KOPT-K1 (cell line): ENCODE measurements around the gene SOCS6.

Experiments
- H3K27ac ChIP-seq: fragments of 200-600 bp; sonication (generic); 2 replicates; pipeline ENCODE4 v1.5.1; 2016; ENCODE audit warnings: antibody characterized with exemption, mild to moderate bottlenecking, low read depth, low read length; ENCODE audit not compliant: poor library complexity, severe bottlenecking
- H3K36me3 ChIP-seq: fragments of 200-600 bp; sonication (generic); 2 replicates; pipeline ENCODE4 v1.5.1; 2017; ENCODE audit warnings: antibody characterized with exemption, mild to moderate bottlenecking, low read length, moderate library complexity; ENCODE audit not compliant: insufficient read depth
- H3K9me3 ChIP-seq: fragments of 200-600 bp; sonication (generic); 2 replicates; pipeline ENCODE4 v1.5.1; 2017; ENCODE audit warnings: antibody characterized with exemption, low read length, mild to moderate bottlenecking; ENCODE audit not compliant: insufficient read depth, poor library complexity, severe bottlenecking

Gene SOCS6

GRCh38 chr18:70276416-70277191 lies 12.2 kb upstream of the SOCS6 start:
- Histone ChIP-seq H3K9me3 (peaks cover 12% of the 10 kb centered on the region), H3K27ac (no peak overlapping the region), H3K36me3 (no peaks in the 10 kb centered on the region)

- Histone ChIP-seq H3K27ac (no peak overlapping the region), H3K36me3 (no peaks in the 10 kb centered on the region), H3K9me3 (no peaks in the 10 kb centered on the region)
Measured at GRCh38 chr18:70279470-70279869, 9.4 kb upstream of the SOCS6 start.

- H3K9me3 ChIP-seq, result no peaks in the 10 kb centered on the region
- H3K27ac ChIP-seq, result no peak overlapping the region
- H3K36me3 ChIP-seq, result no peaks in the 10 kb centered on the region
Measured at GRCh38 chr18:70280007-70280925, 8.6 kb upstream of the SOCS6 start.

GRCh38 chr18:70284976-70285620 lies 3.7 kb upstream of the SOCS6 start:
- no peak overlapping the region for H3K27ac ChIP-seq
- no peaks in the 10 kb centered on the region for H3K36me3 ChIP-seq
- H3K9me3 ChIP-seq, result no peaks in the 10 kb centered on the region

- Histone ChIP-seq H3K36me3 (no peaks in the 10 kb centered on the region), H3K27ac (no peak overlapping the region), H3K9me3 (no peaks in the 10 kb centered on the region)
Measured at GRCh38 chr18:70287731-70288130, 1.1 kb upstream of the SOCS6 start.

- no peaks in the 10 kb centered on the region for H3K36me3 ChIP-seq
- no peak overlapping the region for H3K27ac ChIP-seq
- no peaks in the 10 kb centered on the region for H3K9me3 ChIP-seq
Measured at GRCh38 chr18:70288171-70288850, 534 bp upstream of the SOCS6 start.

- peak overlapping the region; percentile 43 for H3K27ac ChIP-seq
- no peaks in the 10 kb centered on the region for H3K9me3 ChIP-seq
- H3K36me3 ChIP-seq, result no peaks in the 10 kb centered on the region
Measured at GRCh38 chr18:70289351-70290312, 787 bp downstream of the SOCS6 start.

GRCh38 chr18:70290482-70291294 lies 1.8 kb downstream of the SOCS6 start:
- H3K36me3 ChIP-seq, result no peaks in the 10 kb centered on the region
- no peak overlapping the region for H3K27ac ChIP-seq
- no peaks in the 10 kb centered on the region for H3K9me3 ChIP-seq

GRCh38 chr18:70291295-70291574 lies 2.4 kb downstream of the SOCS6 start:
- H3K36me3 ChIP-seq, result no peaks in the 10 kb centered on the region
- H3K27ac ChIP-seq, result no peak overlapping the region
- no peaks in the 10 kb centered on the region for H3K9me3 ChIP-seq

- Histone ChIP-seq H3K27ac (no peak overlapping the region), H3K9me3 (no peaks in the 10 kb centered on the region), H3K36me3 (no peaks in the 10 kb centered on the region)
Measured at GRCh38 chr18:70292628-70293027, 3.8 kb downstream of the SOCS6 start.

- no peak overlapping the region for H3K27ac ChIP-seq
- no peaks in the 10 kb centered on the region for H3K9me3 ChIP-seq
- no peaks in the 10 kb centered on the region for H3K36me3 ChIP-seq
Measured at GRCh38 chr18:70293166-70293565, 4.3 kb downstream of the SOCS6 start.

- H3K9me3 ChIP-seq, result no peaks in the 10 kb centered on the region
- no peak overlapping the region for H3K27ac ChIP-seq
- no peaks in the 10 kb centered on the region for H3K36me3 ChIP-seq
Measured at GRCh38 chr18:70294471-70295191, 5.8 kb downstream of the SOCS6 start.
